ENCODE results near the gene DISC1. TPM values are rescaled to one million over a fixed set of nuclear protein-coding genes. Genes with fewer than 3 reads are reported as not detected.

The DISC1 gene
- total RNA-seq, 1 donor from 2014 or later, result 10.5 TPM

DNA sequence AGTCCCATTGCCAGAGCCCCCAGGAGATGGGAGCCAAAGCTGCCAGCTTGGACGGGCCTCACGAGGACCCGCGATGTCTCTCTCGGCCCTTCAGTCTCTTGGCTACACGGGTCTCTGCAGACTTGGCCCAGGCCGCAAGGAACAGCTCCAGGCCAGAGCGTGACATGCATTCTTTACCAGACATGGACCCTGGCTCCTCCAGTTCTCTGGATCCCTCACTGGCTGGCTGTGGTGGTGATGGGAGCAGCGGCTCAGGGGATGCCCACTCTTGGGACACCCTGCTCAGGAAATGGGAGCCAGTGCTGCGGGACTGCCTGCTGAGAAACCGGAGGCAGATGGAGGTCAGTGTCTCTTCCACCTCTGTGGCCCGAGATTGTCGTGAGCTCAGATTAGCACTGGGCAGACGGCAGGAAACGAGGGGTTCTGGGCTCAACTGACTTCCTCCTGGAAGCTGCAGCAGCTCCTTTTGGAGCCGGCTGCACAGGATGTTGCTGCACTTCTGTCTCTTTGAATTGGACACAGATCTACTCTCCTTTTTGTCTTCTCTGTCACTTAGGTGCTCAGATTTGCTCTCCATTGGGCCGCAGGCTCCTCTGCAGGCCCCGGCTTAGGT, 68.0 kb downstream of the DISC1 start:
- intact Hi-C loops (cut with micrococcal nuclease), result no loop called here

- intact Hi-C loops (cut with micrococcal nuclease), result no loop called here
Observed at GRCh38 chr1:231695439-231696255, 69.1 kb downstream of the DISC1 start.

- intact Hi-C loops (cut with micrococcal nuclease), result no loop called here
Observed at GRCh38 chr1:231699784-231700183, 73.2 kb downstream of the DISC1 start.

DNA sequence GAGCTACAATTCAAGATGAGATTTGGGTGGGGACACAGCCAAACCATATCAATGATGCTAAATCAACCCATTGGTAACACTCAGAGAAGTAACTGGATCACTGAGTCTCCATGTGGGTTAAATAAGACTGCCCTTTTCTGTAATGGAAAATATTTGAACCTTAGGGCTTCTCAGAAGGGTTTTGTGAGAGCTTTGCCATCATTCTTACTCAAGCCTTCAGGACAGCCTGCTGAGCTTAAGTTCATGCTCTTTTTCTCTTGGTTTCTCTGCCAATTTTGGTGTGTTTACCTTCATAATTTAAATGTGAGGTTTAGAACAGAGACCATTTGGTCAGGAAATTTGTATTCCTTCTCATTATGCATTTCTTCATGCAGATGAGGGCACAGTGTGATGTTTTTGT, 74.7 kb downstream of the DISC1 start:
- intact Hi-C loops (cut with micrococcal nuclease), result no loop called here

- intact Hi-C loops (cut with micrococcal nuclease), result no loop called here
Observed at GRCh38 chr1:231702331-231702730, 75.7 kb downstream of the DISC1 start.

DNA sequence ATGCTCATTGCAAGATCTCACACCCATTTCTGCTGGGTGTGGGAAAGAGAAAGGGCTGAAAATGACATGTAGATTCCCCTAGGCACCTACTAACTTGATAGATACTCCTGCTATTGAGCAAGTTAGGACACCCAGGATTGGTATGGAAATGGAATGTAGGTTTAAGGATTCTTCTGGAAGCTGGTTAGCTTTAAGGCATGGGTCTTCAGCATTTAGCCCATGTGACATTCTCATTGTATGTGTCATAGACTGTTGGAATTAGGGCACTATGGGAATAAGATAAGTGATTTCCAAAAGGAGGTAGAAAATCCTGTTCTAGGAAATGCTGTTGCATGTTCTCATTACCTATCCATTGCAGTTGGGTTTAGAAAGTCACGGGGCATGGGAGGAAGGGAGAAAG, 76.2 kb downstream of the DISC1 start:
- intact Hi-C loops (cut with micrococcal nuclease), result no loop called here

- intact Hi-C loops (cut with micrococcal nuclease), result no loop called here
Observed at GRCh38 chr1:231705806-231706760, 79.5 kb downstream of the DISC1 start.

DNA sequence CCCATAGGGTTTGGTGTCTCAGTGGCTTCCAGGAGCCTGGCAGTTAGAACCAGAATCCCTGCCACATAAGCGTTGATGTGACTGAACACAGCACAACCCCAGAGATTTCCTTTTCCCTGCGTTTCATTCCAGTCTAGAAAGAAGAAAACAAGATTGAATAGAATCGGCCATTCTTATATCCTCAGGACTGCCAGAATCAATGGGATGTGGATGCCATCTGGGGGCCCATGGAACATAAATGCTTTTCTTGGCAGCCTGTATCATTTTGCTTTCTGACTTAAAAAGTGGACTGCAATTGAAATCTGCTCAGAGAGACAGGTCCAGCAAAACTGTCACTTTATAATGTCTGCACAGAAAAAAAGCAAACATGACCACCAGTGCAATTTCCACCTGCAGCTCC, 80.3 kb downstream of the DISC1 start:
- intact Hi-C loops (cut with micrococcal nuclease), result no loop called here

- intact Hi-C loops (cut with micrococcal nuclease), result no loop called here
Observed at GRCh38 chr1:231707407-231707806, 80.8 kb downstream of the DISC1 start.

DNA sequence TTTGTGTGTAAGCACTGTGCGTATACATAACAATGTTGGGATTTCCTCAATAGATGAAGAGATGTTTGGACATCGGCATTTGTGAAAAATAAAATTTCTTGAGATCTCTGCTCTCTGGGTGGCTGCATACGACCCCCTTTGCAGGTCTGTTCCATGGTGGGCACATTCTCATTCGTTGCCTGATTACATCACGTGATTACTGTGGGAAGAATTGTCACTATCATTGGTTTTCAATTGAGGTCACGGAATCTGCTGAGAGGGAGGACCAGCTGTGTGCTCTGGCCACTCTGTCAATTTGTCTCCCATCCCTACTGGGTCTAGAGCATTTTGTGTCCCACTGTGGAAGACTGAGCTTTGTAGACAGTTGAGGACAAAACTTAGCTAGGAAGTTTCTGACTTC, 81.8 kb downstream of the DISC1 start:
- intact Hi-C loops (cut with micrococcal nuclease), result no loop called here

- intact Hi-C loops (cut with micrococcal nuclease), result no loop called here
Observed at GRCh38 chr1:231714440-231714839, 87.8 kb downstream of the DISC1 start.

DNA sequence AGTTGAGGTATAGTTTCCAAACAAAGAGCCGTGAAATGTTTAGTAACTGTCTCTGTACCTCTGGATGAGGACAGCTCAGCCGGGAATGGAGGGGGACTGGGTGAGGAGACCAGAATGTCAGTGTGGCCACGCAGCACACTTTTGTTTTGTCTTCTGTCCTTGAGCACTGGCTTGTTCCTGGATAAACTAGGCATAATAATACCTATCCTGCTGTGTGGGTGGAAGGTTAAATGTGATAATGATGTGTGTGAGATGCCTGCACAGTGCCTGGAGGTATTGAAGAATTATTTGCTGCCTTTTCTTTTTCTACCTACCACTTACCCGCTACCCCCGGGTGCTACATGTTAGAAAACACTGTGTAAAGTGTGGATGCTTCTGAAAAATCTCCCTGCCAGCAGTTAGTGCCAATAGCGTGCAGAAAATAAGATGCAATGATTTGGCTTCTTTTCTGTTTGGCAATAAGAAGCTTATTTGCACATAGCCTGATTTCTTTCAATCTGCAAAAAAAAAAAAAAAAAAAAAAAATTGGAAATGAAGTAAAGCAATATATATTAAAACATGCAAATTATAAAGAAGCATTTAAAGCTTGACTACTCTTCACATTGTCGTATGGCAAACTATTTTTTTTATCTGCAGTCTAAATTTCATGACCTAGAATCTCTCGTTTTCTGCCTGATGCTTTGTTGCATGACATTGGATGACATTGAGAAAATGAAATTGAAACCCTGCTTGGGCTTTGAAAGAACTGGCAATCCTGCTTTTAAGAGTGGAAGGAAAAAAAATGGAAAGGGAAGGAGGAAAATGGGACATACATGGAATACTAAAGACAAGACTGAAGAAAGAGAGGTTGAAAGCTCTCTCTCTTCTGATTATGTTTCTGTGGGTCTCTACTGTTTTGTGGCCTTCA, 89.5 kb downstream of the DISC1 start:
- intact Hi-C loops (cut with micrococcal nuclease), result no loop called here

DNA sequence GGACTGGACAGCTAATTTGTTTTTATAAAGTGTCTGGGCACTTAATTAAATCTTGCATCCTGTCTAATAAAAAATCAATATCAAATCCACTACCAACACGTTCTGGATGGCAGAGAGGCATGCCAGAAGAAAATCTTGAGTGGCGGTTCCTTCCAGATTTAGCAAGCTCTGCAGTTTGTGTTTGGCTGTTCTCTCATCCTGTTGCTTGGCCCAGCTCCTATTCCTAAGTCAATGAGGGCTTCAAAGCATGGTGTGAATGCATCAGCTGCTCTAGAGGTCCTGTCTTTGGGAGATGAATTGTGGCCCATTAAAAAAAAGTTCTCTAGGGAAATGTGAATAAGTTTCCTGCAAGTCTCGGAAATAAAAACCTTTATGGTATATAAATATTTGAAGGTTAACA, 90.3 kb downstream of the DISC1 start:
- intact Hi-C loops (cut with micrococcal nuclease), result no loop called here

- intact Hi-C loops (cut with micrococcal nuclease), result loop anchor here (10.0 kb wide), 1 partner anchor 365 kb away; no protein-coding TSS in a partner anchor
Observed at GRCh38 chr1:231719485-231720183, 93.0 kb downstream of the DISC1 start.

DNA sequence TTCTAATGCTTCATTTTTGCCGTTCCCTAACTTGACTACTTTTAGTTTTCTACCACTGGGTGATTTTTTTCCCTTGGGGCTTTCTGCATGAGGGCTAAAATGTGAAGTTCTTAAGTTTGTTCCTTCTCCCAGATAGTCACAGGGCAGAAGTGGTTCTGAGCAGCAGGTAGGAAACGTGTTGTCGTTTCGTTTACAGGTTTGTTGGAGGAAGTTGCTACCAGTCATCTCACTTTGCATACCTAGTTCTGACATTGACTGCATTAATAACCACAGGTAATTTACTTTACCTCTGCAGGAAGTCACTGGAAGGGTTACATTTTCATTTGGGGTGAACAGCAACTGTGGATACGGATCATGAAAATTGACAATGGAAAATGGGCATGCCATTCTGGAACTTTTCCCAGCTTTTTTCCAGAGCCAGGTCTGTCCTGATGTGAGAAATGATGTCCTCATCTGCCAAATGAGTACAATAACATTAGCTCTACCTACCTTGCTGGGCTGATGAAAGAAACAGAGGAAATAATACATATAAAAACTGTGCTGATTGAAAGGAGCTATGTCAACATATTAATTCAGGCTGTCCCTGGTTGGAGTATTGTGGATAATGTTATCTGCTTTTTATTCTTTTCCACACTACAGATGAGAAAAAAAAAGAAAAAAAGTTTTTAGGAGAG, 94.2 kb downstream of the DISC1 start:
- intact Hi-C loops (cut with micrococcal nuclease), result loop anchor here (10.0 kb wide), 1 partner anchor 366 kb away; no protein-coding TSS in a partner anchor

DNA sequence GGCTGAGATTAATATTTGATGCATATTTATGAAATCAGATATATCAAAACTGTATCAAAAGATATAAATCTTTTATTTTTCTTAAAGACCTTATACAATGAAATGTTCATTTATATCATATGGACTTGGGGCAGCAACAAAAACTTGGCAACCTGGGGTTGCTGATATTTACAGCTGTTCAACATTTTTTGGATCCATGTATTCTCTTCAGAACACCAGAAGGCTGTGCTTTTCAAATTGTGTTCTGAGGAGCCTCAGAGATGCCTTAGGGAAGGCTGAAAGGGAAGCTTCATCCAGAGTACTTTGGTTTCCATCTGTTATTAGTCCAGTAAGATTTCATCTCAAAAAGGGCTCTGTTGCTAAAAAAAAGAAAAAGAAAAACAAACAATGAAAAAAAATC, 94.8 kb downstream of the DISC1 start:
- intact Hi-C loops (cut with micrococcal nuclease), result loop anchor here (10.0 kb wide), 1 partner anchor 367 kb away; no protein-coding TSS in a partner anchor

DNA sequence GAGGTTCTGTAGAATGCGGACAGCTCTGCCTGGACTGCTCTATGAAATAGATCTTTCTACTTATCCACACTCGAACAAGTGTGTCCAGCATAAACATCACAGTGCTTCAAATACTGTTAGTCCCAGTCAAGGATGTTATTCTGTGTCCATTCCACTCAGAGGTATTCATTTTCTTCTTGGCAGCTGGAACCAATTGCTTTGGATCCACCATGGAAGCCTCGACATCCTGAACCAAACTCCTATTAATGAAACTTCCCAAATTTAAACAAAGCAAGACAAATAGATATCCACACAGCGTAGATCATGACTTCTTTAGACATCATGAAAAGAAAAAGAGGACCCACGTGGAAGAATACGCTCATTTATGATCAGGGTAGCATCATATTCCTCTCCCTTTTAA, 95.8 kb downstream of the DISC1 start:
- intact Hi-C loops (cut with micrococcal nuclease), result loop anchor here (10.0 kb wide), 1 partner anchor 368 kb away; no protein-coding TSS in a partner anchor

- intact Hi-C loops (cut with micrococcal nuclease), result loop anchor here (10.0 kb wide), 1 partner anchor 368 kb away; no protein-coding TSS in a partner anchor
Observed at GRCh38 chr1:231723146-231723545, 96.6 kb downstream of the DISC1 start.

- intact Hi-C loops (cut with micrococcal nuclease), result loop anchor here (10.0 kb wide), 1 partner anchor 369 kb away; no protein-coding TSS in a partner anchor
Observed at GRCh38 chr1:231724041-231724440, 97.5 kb downstream of the DISC1 start.

All from T-helper 2 cell treated with Interferon-gamma antibody and Interleukin-4, amounts not matched to agents 100 ng/mL and 5 ng/mL, for 36 hours (primary cell).